HepG2 (cell line): ENCODE data around the gene ZMYND10. TPM values are rescaled to one million over a fixed set of nuclear protein-coding genes. Genes with fewer than 3 reads are reported as not detected.

ENCODE experiments used
- BRD4 ChIP-seq: sonication (generic); formaldehyde crosslinking; IDR thresholded peaks from 2 replicates; pipeline ENCODE4 v1.4.0; 2020; ENCODE audit warnings: missing genetic modification reagents
- ELF1 ChIP-seq: sonication (generic); formaldehyde crosslinking; IDR thresholded peaks from 2 replicates; pipeline ENCODE4 v1.4.0; 2020; ENCODE audit warnings: missing genetic modification reagents
- ELF3 ChIP-seq: IDR thresholded peaks from 2 replicates; pipeline ENCODE4 v1.6.1; 2016; ENCODE audit warnings: missing genetic modification reagents, missing compliant biosample characterization
- HDAC2 ChIP-seq: sonication (generic); formaldehyde crosslinking; IDR thresholded peaks from 2 replicates; pipeline ENCODE4 v1.4.0; 2020; ENCODE audit warnings: missing genetic modification reagents
- HNF4G ChIP-seq, 2 experiments: sonication (generic) in 1 of 2; formaldehyde crosslinking in 1 of 2; IDR thresholded peaks; 2 replicates each; pipeline versions ENCODE4 v1.4.0 to v1.6.1; 2011 to 2020; ENCODE audit warnings: borderline replicate concordance in 2 of 2, low read depth in 2 of 2, mild to moderate bottlenecking in 2 of 2, low read length in 1 of 2, missing genetic modification reagents in 1 of 2, moderate library complexity in 1 of 2
- IRF2 ChIP-seq: IDR thresholded peaks from 2 replicates; pipeline ENCODE4 v1.6.1; 2018; ENCODE audit warnings: missing genetic modification reagents, missing compliant biosample characterization
- JUN ChIP-seq: sonication (generic); formaldehyde crosslinking; IDR thresholded peaks from 2 replicates; pipeline ENCODE4 v1.4.0; 2020; ENCODE audit warnings: mild to moderate bottlenecking, missing genetic modification reagents
- NFKB2 ChIP-seq: sonication (generic); formaldehyde crosslinking; IDR thresholded peaks from 2 replicates; pipeline ENCODE4 v1.4.0; 2020; ENCODE audit warnings: missing genetic modification reagents, borderline replicate concordance
- POGZ ChIP-seq: sonication (generic); formaldehyde crosslinking; IDR thresholded peaks from 2 replicates; pipeline ENCODE4 v1.4.0; 2020; ENCODE audit warnings: mild to moderate bottlenecking, missing genetic modification reagents
- REPIN1 ChIP-seq: sonication (generic); formaldehyde crosslinking; IDR thresholded peaks from 2 replicates; pipeline ENCODE4 v1.8.0; 2022; ENCODE audit warnings: missing genetic modification reagents, low read depth, mild to moderate bottlenecking, borderline replicate concordance
- SMAD3 ChIP-seq: sonication (generic); formaldehyde crosslinking; IDR thresholded peaks from 2 replicates; pipeline ENCODE4 v1.4.0; 2020; ENCODE audit warnings: missing genetic modification reagents
- SYNCRIP ChIP-seq: fragments of 200-400 bp; formaldehyde crosslinking; IDR thresholded peaks from 2 replicates; pipeline ENCODE4 v1.6.1; 2018; ENCODE audit warnings: mild to moderate bottlenecking, low read depth, low read length; ENCODE audit not compliant: insufficient read depth
- TAF15 ChIP-seq: fragments of 200-400 bp; formaldehyde crosslinking; IDR thresholded peaks from one replicate; pipeline ENCODE4 v1.6.1; 2018; ENCODE audit warnings: mild to moderate bottlenecking, low read depth, low read length; ENCODE audit not compliant: poor library complexity, severe bottlenecking
- ZC3H13 ChIP-seq: sonication (generic); formaldehyde crosslinking; IDR thresholded peaks from 2 replicates; pipeline ENCODE4 v1.8.1; 2023; ENCODE audit warnings: mild to moderate bottlenecking, missing genetic modification reagents, moderate library complexity
- ZFP37 ChIP-seq: sonication (generic); formaldehyde crosslinking; IDR thresholded peaks from 2 replicates; pipeline ENCODE4 v1.4.0; 2020; ENCODE audit warnings: missing genetic modification reagents, borderline replicate concordance
- ZNF180 ChIP-seq: sonication (generic); formaldehyde crosslinking; IDR thresholded peaks from 2 replicates; pipeline ENCODE4 v1.4.0; 2020; ENCODE audit warnings: low read depth, missing genetic modification reagents, borderline replicate concordance
- ZNF296 ChIP-seq: sonication (generic); formaldehyde crosslinking; conservative IDR thresholded peaks from 2 replicates; pipeline ENCODE4 v1.5.0; 2020; ENCODE audit warnings: mild to moderate bottlenecking, missing genetic modification reagents
- ZNF3 ChIP-seq: IDR thresholded peaks from 2 replicates; pipeline ENCODE4 v1.7.0; 2017; ENCODE audit warnings: inconsistent platforms
- ZNF552 ChIP-seq: sonication (generic); formaldehyde crosslinking; IDR thresholded peaks from 2 replicates; pipeline ENCODE4 v1.9.0; 2022; ENCODE audit warnings: missing genetic modification reagents, mild to moderate bottlenecking, borderline replicate concordance
- ZNF782 ChIP-seq: sonication (generic); formaldehyde crosslinking; IDR thresholded peaks from 2 replicates; pipeline ENCODE4 v1.4.0; 2020; ENCODE audit warnings: missing genetic modification reagents, mild to moderate bottlenecking, borderline replicate concordance
- polyA plus RNA-seq, 8 experiments: library from polyadenylated mRNA; depleted of rRNA in 3 of 8; stranded (reverse) in 7 of 8; unstranded in 1 of 8; fragments of >200 nt; fragmentation: Illumina TruSeq in 4 of 8; extraction: Trizol in 4 of 8; gene quantifications; 2 replicates each; pipeline versions ENCODE4 v1.2.1 to v1.2.3, GENCODE V29; 2011 to 2016; ENCODE audit warnings: low read depth in 4 of 8, missing spikeins in 1 of 8, mixed read lengths in 1 of 8; ENCODE audit not compliant: insufficient read depth in 1 of 8
- total RNA-seq, 5 experiments: library from RNA; depleted of rRNA; stranded (reverse); fragments of >200 nt; fragmentation: Illumina TruSeq; extraction: Trizol; gene quantifications; 2 replicates each; pipeline ENCODE4 v1.2.3, GENCODE V29; 2016; ENCODE audit warnings: low read depth in 1 of 5
- TF ChIP-seq, protein P1 (sequence below): sonication (generic); formaldehyde crosslinking; IDR thresholded peaks from 2 replicates; pipeline ENCODE4 v1.5.0; 2020; ENCODE audit warnings: missing genetic modification reagents
- TF ChIP-seq, protein P2 (sequence below): sonication (generic); formaldehyde crosslinking; IDR thresholded peaks from 2 replicates; pipeline ENCODE4 v1.5.1; 2020; ENCODE audit warnings: missing genetic modification reagents, mild to moderate bottlenecking, borderline replicate concordance
- TF ChIP-seq, protein P3 (sequence below): sonication (generic); formaldehyde crosslinking; conservative IDR thresholded peaks from 2 replicates; pipeline ENCODE4 v1.8.1; 2023; ENCODE audit warnings: missing genetic modification reagents

ZMYND10 gene
- total and polyA plus RNA-seq, 2 of the 13 experiments (the other 11 are each of a cell fraction or from before 2014, with no cell fraction given): 0.60 to 0.74 TPM

DNA sequence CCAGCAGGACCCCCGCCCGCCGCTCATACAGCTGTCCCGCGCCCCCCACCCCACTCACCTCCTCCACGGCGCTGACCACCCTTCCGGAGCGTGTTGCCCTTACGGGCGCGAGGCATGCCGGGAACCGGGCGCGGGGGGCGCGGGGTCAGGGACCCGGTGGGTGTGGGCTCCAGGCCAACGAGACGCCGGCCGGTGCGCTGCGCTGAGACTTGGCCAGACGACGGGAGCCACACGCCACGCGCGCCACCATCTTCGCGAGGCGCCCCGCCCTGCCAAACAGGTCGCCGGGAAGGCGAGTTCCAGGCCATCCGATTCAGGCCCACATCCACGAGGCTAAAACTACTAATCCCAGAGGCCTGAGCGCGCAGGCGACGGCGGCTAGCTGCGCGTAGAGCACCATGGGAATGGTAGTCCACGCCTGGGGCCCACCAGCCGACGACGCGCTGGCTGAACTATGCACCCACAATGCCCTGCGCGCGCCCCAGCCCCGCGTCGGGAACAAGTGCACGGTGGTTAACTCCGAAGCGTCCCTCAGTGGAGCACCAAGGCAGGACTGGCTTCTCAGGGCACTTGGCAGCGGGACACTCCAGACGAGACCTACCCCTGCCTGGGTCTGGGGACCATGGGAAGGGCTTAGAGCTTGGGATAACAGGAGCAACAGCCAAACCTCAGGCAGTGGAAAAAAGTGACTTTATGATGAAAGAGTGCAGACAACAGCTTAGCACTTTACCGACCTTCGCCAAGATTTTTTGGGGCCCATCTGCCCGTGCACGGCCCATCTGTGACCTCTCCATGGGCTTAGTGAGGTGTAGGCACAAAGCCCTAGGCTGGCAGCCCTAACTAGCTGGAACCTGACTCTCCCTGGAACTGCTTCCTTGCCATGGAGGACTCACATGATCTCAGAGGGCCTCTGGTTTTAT is 53.1 kb downstream of the ZMYND10 start, which contains the start of gene IFRD2 (continued):
- TF ChIP-seq JUN (no peak), ELF1 (CRISPR knock-in tag) (peak; percentile 77), POGZ (CRISPR knock-in tag) (peak; percentile 53), ZNF180 (CRISPR knock-in tag) (peak; percentile 55; the same call in 1 of the 2 replicates), BRD4 (no peak; the same call in 1 of the 2 replicates), SMAD3 (CRISPR knock-in tag) (peak; percentile 72; the same call in 1 of the 2 replicates), HDAC2 (peak; percentile 66; the same call in 1 of the 2 replicates), ZNF552 (CRISPR knock-in tag) (peak; percentile 66; the same call in 1 of the 2 replicates), REPIN1 (CRISPR knock-in tag) (no peak; the same call in 1 of the 2 replicates), NFKB2 (CRISPR knock-in tag) (0 out of 2 replicates have a peak, but pooled peaks have one; percentile 11), HNF4G (IDR thresholded peaks at IDR 0.05; ENCODE audit: borderline replicate concordance, low read depth, low read length) (0 out of 2 replicates have a peak, but pooled peaks have one; percentile 5), HNF4G (CRISPR knock-in tag; IDR thresholded peaks at IDR 0.05; ENCODE audit: borderline replicate concordance, low read depth) (no peak), ZNF296 (CRISPR knock-in tag) (0 out of 2 replicates have a peak, but pooled peaks have one; percentile 18), ZFP37 (no peak), ZNF3 (CRISPR knock-in tag) (no peak), ZC3H13 (CRISPR knock-in tag) (peak; percentile 60; the same call in 1 of the 2 replicates), ZNF782 (CRISPR knock-in tag) (no peak; the same call in 1 of the 2 replicates), SYNCRIP (no peak), ELF3 (peak; percentile 8; the same call in 1 of the 2 replicates), IRF2 (peak; percentile 98), TAF15 (no peak)
- TF ChIP-seq, protein P1, sequence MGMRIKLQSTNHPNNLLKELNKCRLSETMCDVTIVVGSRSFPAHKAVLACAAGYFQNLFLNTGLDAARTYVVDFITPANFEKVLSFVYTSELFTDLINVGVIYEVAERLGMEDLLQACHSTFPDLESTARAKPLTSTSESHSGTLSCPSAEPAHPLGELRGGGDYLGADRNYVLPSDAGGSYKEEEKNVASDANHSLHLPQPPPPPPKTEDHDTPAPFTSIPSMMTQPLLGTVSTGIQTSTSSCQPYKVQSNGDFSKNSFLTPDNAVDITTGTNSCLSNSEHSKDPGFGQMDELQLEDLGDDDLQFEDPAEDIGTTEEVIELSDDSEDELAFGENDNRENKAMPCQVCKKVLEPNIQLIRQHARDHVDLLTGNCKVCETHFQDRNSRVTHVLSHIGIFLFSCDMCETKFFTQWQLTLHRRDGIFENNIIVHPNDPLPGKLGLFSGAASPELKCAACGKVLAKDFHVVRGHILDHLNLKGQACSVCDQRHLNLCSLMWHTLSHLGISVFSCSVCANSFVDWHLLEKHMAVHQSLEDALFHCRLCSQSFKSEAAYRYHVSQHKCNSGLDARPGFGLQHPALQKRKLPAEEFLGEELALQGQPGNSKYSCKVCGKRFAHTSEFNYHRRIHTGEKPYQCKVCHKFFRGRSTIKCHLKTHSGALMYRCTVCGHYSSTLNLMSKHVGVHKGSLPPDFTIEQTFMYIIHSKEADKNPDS (CRISPR knock-in tag): no peak
- TF ChIP-seq, protein P2, sequence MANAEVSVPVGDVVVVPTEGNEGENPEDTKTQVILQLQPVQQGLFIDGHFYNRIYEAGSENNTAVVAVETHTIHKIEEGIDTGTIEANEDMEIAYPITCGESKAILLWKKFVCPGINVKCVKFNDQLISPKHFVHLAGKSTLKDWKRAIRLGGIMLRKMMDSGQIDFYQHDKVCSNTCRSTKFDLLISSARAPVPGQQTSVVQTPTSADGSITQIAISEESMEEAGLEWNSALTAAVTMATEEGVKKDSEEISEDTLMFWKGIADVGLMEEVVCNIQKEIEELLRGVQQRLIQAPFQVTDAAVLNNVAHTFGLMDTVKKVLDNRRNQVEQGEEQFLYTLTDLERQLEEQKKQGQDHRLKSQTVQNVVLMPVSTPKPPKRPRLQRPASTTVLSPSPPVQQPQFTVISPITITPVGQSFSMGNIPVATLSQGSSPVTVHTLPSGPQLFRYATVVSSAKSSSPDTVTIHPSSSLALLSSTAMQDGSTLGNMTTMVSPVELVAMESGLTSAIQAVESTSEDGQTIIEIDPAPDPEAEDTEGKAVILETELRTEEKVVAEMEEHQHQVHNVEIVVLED (CRISPR knock-in tag): peak; percentile 99
- TF ChIP-seq, protein P3, sequence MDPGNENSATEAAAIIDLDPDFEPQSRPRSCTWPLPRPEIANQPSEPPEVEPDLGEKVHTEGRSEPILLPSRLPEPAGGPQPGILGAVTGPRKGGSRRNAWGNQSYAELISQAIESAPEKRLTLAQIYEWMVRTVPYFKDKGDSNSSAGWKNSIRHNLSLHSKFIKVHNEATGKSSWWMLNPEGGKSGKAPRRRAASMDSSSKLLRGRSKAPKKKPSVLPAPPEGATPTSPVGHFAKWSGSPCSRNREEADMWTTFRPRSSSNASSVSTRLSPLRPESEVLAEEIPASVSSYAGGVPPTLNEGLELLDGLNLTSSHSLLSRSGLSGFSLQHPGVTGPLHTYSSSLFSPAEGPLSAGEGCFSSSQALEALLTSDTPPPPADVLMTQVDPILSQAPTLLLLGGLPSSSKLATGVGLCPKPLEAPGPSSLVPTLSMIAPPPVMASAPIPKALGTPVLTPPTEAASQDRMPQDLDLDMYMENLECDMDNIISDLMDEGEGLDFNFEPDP (CRISPR knock-in tag): no peak
